H1 (cell line): ENCODE results near the gene IFTAP. TPM values are rescaled to one million over a fixed set of nuclear protein-coding genes. Genes with fewer than 3 reads are reported as not detected.

ENCODE experiments used
- CTCF ChIA-PET: fragments of 300-600 bp; sonication (Branson Sonifier 250); formaldehyde crosslinking; loops from one replicate; lab custom pipeline; 2021; ENCODE audit not compliant: partially characterized antibody; lab: Charles Lee
- POLR2A ChIA-PET: fragments of 300-600 bp; sonication (Branson Sonifier 250); formaldehyde crosslinking; loops from one replicate; lab custom pipeline; 2021; ENCODE audit warnings: inconsistent platforms; ENCODE audit not compliant: partially characterized antibody; lab: Charles Lee
- DNase-seq, 2 experiments: peaks; one replicate each; pipeline versions ENCODE4 v3.0.0 to v3.0.0-alpha.2; 2010 to 2022; ENCODE audit warnings: low spot score in 2 of 2, low read depth in 1 of 2, mixed read lengths in 1 of 2
- FAIRE-seq: peaks from 2 replicates; lab custom pipeline; 2011; peaks lifted over from hg19 to GRCh38; lab: Jason Lieb, UNC
- H2AFZ ChIP-seq: 2 replicates; pipeline ENCODE4 v1.8.1; 2012; ENCODE audit warnings: low read length, inconsistent platforms
- H2AK5ac ChIP-seq: 2 replicates; pipeline ENCODE4 v1.6.1; 2013; ENCODE audit warnings: low read depth, low read length
- H2BK120ac ChIP-seq: replicated peaks from 2 replicates; pipeline ENCODE3; 2013; ENCODE audit warnings: low read depth, low read length, inconsistent platforms
- H2BK12ac ChIP-seq: 2 replicates; pipeline ENCODE4 v1.6.1; 2013; ENCODE audit warnings: low read depth, low read length
- H2BK15ac ChIP-seq: 2 replicates; pipeline ENCODE4 v1.6.1; 2013; ENCODE audit warnings: low read length
- H2BK20ac ChIP-seq: 2 replicates; pipeline ENCODE4 v1.6.1; 2013; ENCODE audit warnings: low read length
- H2BK5ac ChIP-seq: 2 replicates; pipeline ENCODE4 v1.6.1; 2013; ENCODE audit warnings: low read depth, low read length
- H3K14ac ChIP-seq: 2 replicates; pipeline ENCODE4 v1.6.1; 2013; ENCODE audit warnings: inconsistent platforms; ENCODE audit not compliant: insufficient read length
- H3K18ac ChIP-seq: 2 replicates; pipeline ENCODE4 v1.6.1; 2013; ENCODE audit warnings: low read length; ENCODE audit errors: extremely low read depth
- H3K23ac ChIP-seq: 2 replicates; pipeline ENCODE4 v1.6.1; 2013; ENCODE audit warnings: inconsistent platforms; ENCODE audit not compliant: insufficient read length
- H3K23me2 ChIP-seq: 2 replicates; pipeline ENCODE4 v1.6.1; 2013; ENCODE audit warnings: low read depth, low read length
- H3K27ac ChIP-seq: 2 replicates; pipeline ENCODE4 v1.6.1; 2011; ENCODE audit warnings: low read depth, low read length, inconsistent platforms
- H3K27me3 ChIP-seq, 4 experiments: replicated peaks in 1 of 4; 1 replicate in 1 of 4; 2 replicates in 3 of 4; pipeline versions ENCODE4 v1.6.1 to v1.8.1; 2011 to 2013; ENCODE audit warnings: low read length in 3 of 4, mild to moderate bottlenecking in 3 of 4, inconsistent platforms in 2 of 4, mixed read lengths in 2 of 4, moderate library complexity in 1 of 4; ENCODE audit not compliant: control insufficient read depth in 3 of 4, insufficient read depth in 3 of 4; ENCODE audit errors: extremely low read depth in 1 of 4
- H3K36me3 ChIP-seq, 4 experiments: 2 replicates each; pipeline versions ENCODE4 v1.6.1 to v1.8.1; 2011 to 2013; ENCODE audit warnings: mild to moderate bottlenecking in 4 of 4, low read length in 3 of 4, moderate library complexity in 2 of 4, control low read depth in 1 of 4, inconsistent platforms in 1 of 4; ENCODE audit not compliant: insufficient read depth in 4 of 4, control insufficient read depth in 2 of 4
- H3K4ac ChIP-seq: replicated peaks from 2 replicates; pipeline ENCODE3; 2013; ENCODE audit warnings: low read length, low read depth, mixed read lengths, inconsistent platforms; ENCODE audit not compliant: insufficient read length
- H3K4me1 ChIP-seq, 4 experiments: replicated peaks in 1 of 4; 1 replicate in 1 of 4; 2 replicates in 3 of 4; pipeline versions ENCODE4 v1.6.1 to v1.8.1; 2011 to 2013; ENCODE audit warnings: low read length in 3 of 4, inconsistent platforms in 2 of 4, mixed read lengths in 1 of 4; ENCODE audit not compliant: insufficient read depth in 4 of 4, control insufficient read depth in 3 of 4
- H3K4me2 ChIP-seq, 2 experiments: 2 replicates each; pipeline versions ENCODE4 v1.6.1 to v1.8.1; 2011 to 2013; ENCODE audit warnings: low read depth in 2 of 2, low read length in 2 of 2, control low read depth in 1 of 2, inconsistent platforms in 1 of 2, mild to moderate bottlenecking in 1 of 2; ENCODE audit not compliant: insufficient read depth in 1 of 2
- H3K4me3 ChIP-seq, 4 experiments: fragments of 200-600, 300-600 bp in 1 of 4; sonication (generic), shearing (Covaris generic), sonication (Bioruptor Twin) in 1 of 4; 2 replicates each; pipeline versions ENCODE4 v1.5.1 to v1.8.1; 2011 to 2016; ENCODE audit warnings: low read length in 4 of 4, low read depth in 3 of 4, control low read depth in 2 of 4, inconsistent platforms in 2 of 4, mild to moderate bottlenecking in 2 of 4, mixed read lengths in 1 of 4, moderate library complexity in 1 of 4; ENCODE audit not compliant: insufficient read depth in 2 of 4; ENCODE audit errors: extremely low read depth in 1 of 4
- H3K56ac ChIP-seq: replicated peaks from 2 replicates; pipeline ENCODE3; 2013; ENCODE audit warnings: low read depth, mild to moderate bottlenecking, mixed read lengths, low read length, inconsistent platforms; ENCODE audit not compliant: insufficient read length
- H3K79me1 ChIP-seq: 2 replicates; pipeline ENCODE4 v1.6.1; 2013; ENCODE audit warnings: low read depth, low read length, control low read depth
- H3K79me2 ChIP-seq, 2 experiments: 2 replicates each; pipeline versions ENCODE4 v1.6.1 to v1.8.1; 2012 to 2013; ENCODE audit warnings: low read length in 2 of 2, mild to moderate bottlenecking in 2 of 2, inconsistent platforms in 1 of 2; ENCODE audit not compliant: insufficient read depth in 2 of 2, control insufficient read depth in 1 of 2
- H3K9ac ChIP-seq, 4 experiments: replicated peaks in 1 of 4; 1 replicate in 1 of 4; 2 replicates in 3 of 4; pipeline versions ENCODE4 v1.6.1 to v1.8.1; 2011 to 2013; ENCODE audit warnings: low read depth in 3 of 4, low read length in 3 of 4, control low read depth in 2 of 4, mild to moderate bottlenecking in 2 of 4, moderate library complexity in 2 of 4, inconsistent platforms in 1 of 4; ENCODE audit errors: extremely low read depth in 1 of 4
- H3K9me3 ChIP-seq, 2 experiments: 2 replicates each; pipeline versions ENCODE4 v1.6.1 to v1.8.1; 2012 to 2013; ENCODE audit warnings: mild to moderate bottlenecking in 2 of 2, moderate library complexity in 2 of 2, control low read depth in 1 of 2, inconsistent platforms in 1 of 2, low read depth in 1 of 2, low read length in 1 of 2, mixed read lengths in 1 of 2; ENCODE audit not compliant: insufficient read depth in 2 of 2
- H4K20me1 ChIP-seq, 2 experiments: replicated peaks in 1 of 2; 2 replicates each; pipeline versions ENCODE3 to v1.8.1; 2011 to 2013; ENCODE audit warnings: inconsistent platforms in 2 of 2, low read length in 2 of 2, mild to moderate bottlenecking in 1 of 2; ENCODE audit not compliant: insufficient read depth in 2 of 2, control insufficient read depth in 1 of 2
- H4K5ac ChIP-seq: 2 replicates; pipeline ENCODE4 v1.6.1; 2013; ENCODE audit warnings: low read length, low read depth, mixed read lengths, inconsistent platforms; ENCODE audit not compliant: insufficient read length
- H4K8ac ChIP-seq: 2 replicates; pipeline ENCODE4 v1.8.0; 2013; ENCODE audit warnings: mild to moderate bottlenecking, moderate library complexity, low read length, inconsistent platforms; ENCODE audit not compliant: insufficient read depth; ENCODE audit errors: extremely low read depth
- H4K91ac ChIP-seq: replicated peaks from 2 replicates; pipeline ENCODE3; 2013; ENCODE audit warnings: low read length, mixed read lengths, inconsistent platforms; ENCODE audit not compliant: insufficient read length
- BACH1 ChIP-seq: IDR thresholded peaks from 2 replicates; pipeline ENCODE4 v1.6.1; 2012; ENCODE audit warnings: low read length, improper control_type of control experiment
- CBX8 ChIP-seq: fragments of 300-800, 300-1000 bp; sonication (generic); IDR thresholded peaks from 2 replicates; pipeline ENCODE4 v1.7.1; 2016; ENCODE audit warnings: low read depth, low read length, borderline replicate concordance
- EGR1 ChIP-seq: IDR thresholded peaks from 2 replicates; pipeline ENCODE4 v1.6.1; 2011; ENCODE audit warnings: low read depth, low read length, borderline replicate concordance
- FOSL1 ChIP-seq: IDR thresholded peaks from 2 replicates; pipeline ENCODE4 v1.6.1; 2011; ENCODE audit warnings: mild to moderate bottlenecking, low read depth, low read length, moderate library complexity; ENCODE audit not compliant: insufficient read depth
- KDM4A ChIP-seq: IDR thresholded peaks from one replicate; pipeline ENCODE4 v1.7.1; 2012; ENCODE audit warnings: low read depth, mild to moderate bottlenecking, moderate library complexity, low read length, inconsistent platforms; ENCODE audit not compliant: severe bottlenecking
- NRF1 ChIP-seq: IDR thresholded peaks from 2 replicates; pipeline ENCODE4 v1.6.1; 2011; ENCODE audit warnings: mild to moderate bottlenecking, low read depth, low read length, improper control_type of control experiment
- RNF2 ChIP-seq: fragments of 200-900, 300-1000 bp; sonication (generic); IDR thresholded peaks from 2 replicates; pipeline ENCODE4 v1.7.1; 2016; ENCODE audit warnings: borderline replicate concordance, low read depth, mild to moderate bottlenecking, antibody characterized with exemption, low read length; ENCODE audit not compliant: poor library complexity, severe bottlenecking; ENCODE audit errors: missing control alignments
- RXRA ChIP-seq: IDR thresholded peaks from 2 replicates; pipeline ENCODE4 v1.6.1; 2011; ENCODE audit warnings: low read depth, mild to moderate bottlenecking, low read length, moderate library complexity; ENCODE audit not compliant: insufficient read depth
- SP4 ChIP-seq: IDR thresholded peaks from 2 replicates; pipeline ENCODE4 v1.6.1; 2012; ENCODE audit warnings: low read length, inconsistent platforms
- SUZ12 ChIP-seq: fragments of 200-600 bp; sonication (generic); IDR thresholded peaks from 2 replicates; pipeline ENCODE4 v1.6.1; 2012; ENCODE audit warnings: mild to moderate bottlenecking, inconsistent platforms, low read length, moderate library complexity, mixed read lengths
- TEAD4 ChIP-seq: IDR thresholded peaks from 2 replicates; pipeline ENCODE4 v1.6.1; 2012; ENCODE audit warnings: low read depth, low read length, inconsistent platforms, mixed read lengths
- YY1 ChIP-seq: IDR thresholded peaks from 2 replicates; pipeline ENCODE4 v1.6.1; 2011; ENCODE audit warnings: low read depth, mild to moderate bottlenecking, low read length
- ZNF274 ChIP-seq: IDR thresholded peaks from 2 replicates; pipeline ENCODE4 v1.7.0; 2012; ENCODE audit warnings: low read length, borderline replicate concordance; ENCODE audit errors: extremely low read depth
- WGBS, 2 experiments: shearing (Covaris generic) in 1 of 2; methylation state at CpG; one replicate each; pipeline versions ENCODE4 v1.1.6 to v1.1.7; 2013 to 2015; ENCODE audit warnings: low lambda C conversion rate in 2 of 2, mixed read lengths in 2 of 2, inconsistent platforms in 1 of 2, low coverage in 1 of 2, missing lambda C conversion rate in 1 of 2; ENCODE audit not compliant: insufficient replicate concordance in 2 of 2, insufficient coverage in 1 of 2, insufficient read length in 1 of 2; ENCODE audit errors: extremely low coverage in 1 of 2, missing lambda C conversion rate in 1 of 2; 5-methylcytosine and 5-hydroxymethylcytosine counted together
- polyA plus RNA-seq, 7 experiments: library from polyadenylated mRNA; depleted of rRNA in 3 of 7; stranded (reverse) in 5 of 7; unstranded in 2 of 7; fragments of >200 nt in 5 of 7; fragments of 200-250 nt in 2 of 7; gene quantifications; 1 replicate in 5 of 7; 2 replicates in 1 of 7; 4 replicates in 1 of 7; pipeline versions ENCODE4 v1.2.1 to v1.2.3, GENCODE V29; 2011 to 2013; ENCODE audit warnings: missing spikeins in 2 of 7, mixed read lengths in 2 of 7
- total RNA-seq: library from RNA; stranded (reverse); fragmentation: NEBNext Ultra II Directional; extraction: Animal tissue kit (Norgen Biotek cat#: 25700); gene quantifications from 2 replicates; pipeline ENCODE4 v1.2.1, GENCODE V29; 2021
- TF ChIP-seq, protein P1 (sequence below): IDR thresholded peaks from 2 replicates; pipeline ENCODE4 v1.6.1; 2012; ENCODE audit warnings: inconsistent platforms

IFTAP gene
- total and polyA plus RNA-seq, 2 of the 8 experiments (the other 6 are each of a cell fraction or from before 2014, with no cell fraction given), result 21.2 to 23.9 TPM

DNA sequence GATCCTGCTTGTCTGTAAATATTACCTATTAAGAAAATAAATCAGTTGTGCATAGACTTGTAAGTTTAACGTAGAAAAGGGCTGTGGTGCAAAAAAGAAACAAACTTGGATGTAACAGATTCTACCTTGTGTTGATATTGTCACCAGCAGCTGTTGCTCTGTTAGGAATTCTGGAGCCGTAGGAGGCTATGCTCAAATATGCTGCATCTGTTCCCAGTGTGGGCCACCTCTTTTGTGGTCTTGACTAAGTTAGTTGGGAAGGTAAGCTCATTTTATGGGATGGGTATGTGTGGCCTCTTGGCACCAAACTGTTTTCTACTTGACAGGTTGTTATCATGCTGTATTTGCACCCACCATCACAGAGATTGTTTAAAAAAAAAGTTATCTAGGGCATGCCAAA lies 33.2 kb downstream of the IFTAP start:
- Histone ChIP-seq H3K4ac (no peak overlapping the region), H3K9me3 (no peaks in the 10 kb centered on the region), H3K36me3 (no peaks in the 10 kb centered on the region), H3K4me1 (no peaks in the 10 kb centered on the region), H3K9ac (no peak overlapping the region), H3K23me2 (no peaks in the 10 kb centered on the region), H2BK12ac (no peak overlapping the region), H3K14ac (no peak overlapping the region), H3K27me3 (no peaks in the 10 kb centered on the region), H2BK20ac (no peak overlapping the region), H2BK120ac (no peak overlapping the region), H3K27ac (no peak overlapping the region), H2BK15ac (no peak overlapping the region), H4K8ac (no peak overlapping the region), H2BK5ac (no peak overlapping the region), H3K23ac (no peak overlapping the region), H4K91ac (no peak overlapping the region), H4K20me1 (no peaks in the 10 kb centered on the region), H3K79me2 (no peaks in the 10 kb centered on the region), H2AFZ (no peak overlapping the region), H3K56ac (no peak overlapping the region), H3K18ac (no peak overlapping the region), H3K4me2 (no peak overlapping the region), H3K79me1 (no peaks in the 10 kb centered on the region), H4K5ac (no peak overlapping the region), H2AK5ac (no peak overlapping the region), H3K4me3 (no peak overlapping the region)
- ChIA-PET CTCF (interaction anchor here (1.2 kb wide), 2 partner anchors 10 to 63 kb away, joined by 3 read pairs; no protein-coding TSS in a partner anchor), POLR2A (interaction anchor here (0.5 kb wide), 1 partner anchor 29 kb away, joined by 3 read pairs; no protein-coding TSS in a partner anchor)
- no peak for FAIRE-seq
- no peak for DNase-seq
- WGBS, 2 experiments, result 96% methylated on average over 2 of the region's 2 CpGs; no CpG with 5 or more reads in 1 of the 2 experiments
- TF ChIP-seq CBX8 (no peak), RXRA (no peak), FOSL1 (no peak), ZNF274 (no peak), SUZ12 (no peak), NRF1 (no peak), SP4 (no peak), BACH1 (no peak), KDM4A (no peak), EGR1 (no peak), YY1 (no peak), RNF2 (no peak), TEAD4 (no peak)
- TF ChIP-seq, protein P1, sequence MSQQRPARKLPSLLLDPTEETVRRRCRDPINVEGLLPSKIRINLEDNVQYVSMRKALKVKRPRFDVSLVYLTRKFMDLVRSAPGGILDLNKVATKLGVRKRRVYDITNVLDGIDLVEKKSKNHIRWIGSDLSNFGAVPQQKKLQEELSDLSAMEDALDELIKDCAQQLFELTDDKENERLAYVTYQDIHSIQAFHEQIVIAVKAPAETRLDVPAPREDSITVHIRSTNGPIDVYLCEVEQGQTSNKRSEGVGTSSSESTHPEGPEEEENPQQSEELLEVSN, result no peak
